Peyer's patch (tissue), 4 donors: ENCODE data around the gene ABCC5. TPM values are rescaled to one million over a fixed set of nuclear protein-coding genes. Genes with fewer than 3 reads are reported as not detected.

Experiments
- DNase-seq, 3 donors: peaks; one replicate each; pipeline ENCODE4 v3.0.0-alpha.2; 2017 to 2019
- H3K27ac ChIP-seq, 4 donors: fragments of 200-600 bp; sonication (generic); one replicate each; pipeline ENCODE4 v1.5.1; 2016 to 2019
- H3K27me3 ChIP-seq, 2 donors: fragments of 200-600 bp; sonication (generic); one replicate each; pipeline ENCODE4 v1.5.1; 2019
- H3K36me3 ChIP-seq, 3 donors: fragments of 200-600 bp; sonication (generic); one replicate each; pipeline ENCODE4 v1.5.1; 2016 to 2019
- H3K4me1 ChIP-seq, 4 donors: fragments of 200-600 bp; sonication (generic); one replicate each; pipeline ENCODE4 v1.5.1; 2016 to 2019
- H3K4me3 ChIP-seq, 4 donors: fragments of 200-600 bp; sonication (generic); 1 replicate in 3 of 4; 2 replicates in 1 of 4; pipeline ENCODE4 v1.5.1; 2016 to 2019; ENCODE audit warnings: mild to moderate bottlenecking in 1 of 4
- H3K9me3 ChIP-seq, 4 donors: fragments of 200-600 bp; sonication (generic); one replicate each; pipeline ENCODE4 v1.5.1; 2016 to 2019; ENCODE audit warnings: mild to moderate bottlenecking in 1 of 4
- CTCF ChIP-seq, 6 experiments: fragments of 450-650 bp in 4 of 6; fragments of 200-600 bp in 2 of 6; sonication (generic) in 1 of 6; IDR thresholded peaks; one replicate each; pipeline ENCODE4 v1.5.1; 2017 to 2019; ENCODE audit warnings: antibody characterized with exemption in 6 of 6, mild to moderate bottlenecking in 3 of 6, moderate library complexity in 1 of 6
- POLR2A ChIP-seq, 2 donors: fragments of 450-650 bp; IDR thresholded peaks; one replicate each; pipeline ENCODE4 v1.5.1; 2017; ENCODE audit warnings: antibody characterized with exemption in 2 of 2, mild to moderate bottlenecking in 2 of 2, moderate library complexity in 2 of 2
- small RNA-seq, 2 donors: library from RNA; depleted of rRNA; stranded (forward); fragments of <200 nt; gene quantifications; one replicate each; pipeline ENCODE3, GENCODE V24; 2016
- total RNA-seq, 4 donors: library from RNA; depleted of rRNA; stranded (reverse); fragments of >200 nt; gene quantifications; one replicate each; pipeline ENCODE4 v1.1.0, GENCODE V29; 2016

ABCC5 gene
- total RNA-seq, 4 donors from 2014 or later = 54.0 to 95.7 (median 82.1) TPM

GRCh38 chr3:183871541-183871940 lies 146.1 kb downstream of the ABCC5 start:
- Histone ChIP-seq H3K27ac (no peak overlapping the region), H3K4me3 (no peak overlapping the region), H3K27me3 (no peaks in the 10 kb centered on the region), H3K36me3 (peaks cover 0 to 15% (median 0%) of the 10 kb centered on the region in 3 donors), H3K4me1 (no peaks in the 10 kb centered on the region), H3K9me3 (no peaks in the 10 kb centered on the region)
- TF ChIP-seq CTCF (IDR thresholded peaks at IDR 0.05) = no peak
- TF ChIP-seq POLR2A (IDR thresholded peaks at IDR 0.05) = no peak
- DNase-seq = no peak

GRCh38 chr3:183870563-183870962 lies 147.1 kb downstream of the ABCC5 start:
- no peak overlapping the region for H3K4me3 ChIP-seq
- H3K27me3 ChIP-seq = no peaks in the 10 kb centered on the region
- no peak for DNase-seq
- H3K4me1 ChIP-seq = no peaks in the 10 kb centered on the region
- H3K9me3 ChIP-seq = no peaks in the 10 kb centered on the region
- peaks cover 0 to 25% (median 0%) of the 10 kb centered on the region in 3 donors for H3K36me3 ChIP-seq
- no peak overlapping the region for H3K27ac ChIP-seq
- TF ChIP-seq POLR2A (IDR thresholded peaks at IDR 0.05) = no peak

Small RNAs within 50 kb of the gene (small RNA-seq; reads per million reads assigned to genes)
- 0 reads per million in 2 donors for gene MIR4448

Other genes starting within 250 kb of the ABCC5 start
- 1 to 10 TPM in 3 of 4 donors, not detected in 1; 1.8 to 9.9 (median 2.0) TPM for gene MAP6D1, start 192.3 kb downstream of the ABCC5 start, total RNA-seq
- gene PARL, start 133.0 kb downstream of the ABCC5 start, total RNA-seq = 10 to 100 TPM; 22.3 to 69.9 (median 43.9) TPM
- not detected for gene HTR3D, start 13.9 kb upstream of the ABCC5 start, total RNA-seq
- gene HTR3C, start 35.2 kb upstream of the ABCC5 start, total RNA-seq = not detected
- 1 to 10 TPM in 1 of 4 donors, not detected in 3; 1.2 TPM for gene HTR3E, start 79.2 kb upstream of the ABCC5 start, total RNA-seq
- gene EIF2B5, start 117.5 kb upstream of the ABCC5 start, total RNA-seq = 10 to 100 TPM; 24.7 to 67.7 (median 41.6) TPM
- 10 to 100 TPM; 65.3 to 90.6 (median 76.7) TPM for gene DVL3, start 137.5 kb upstream of the ABCC5 start, total RNA-seq
- gene AP2M1, start 157.0 kb upstream of the ABCC5 start, total RNA-seq = 100 to 1,000 TPM; 150 to 200 (median 195) TPM
- gene ABCF3, start 168.3 kb upstream of the ABCC5 start, total RNA-seq = 100 to 1,000 TPM in 3 of 4 donors, 10 to 100 TPM in 1; 94.7 to 136 (median 125) TPM
- 1 to 10 TPM in 3 of 4 donors, under 1 TPM in 1; 0.83 to 9.1 (median 6.9) TPM for gene VWA5B2, start 211.7 kb upstream of the ABCC5 start, total RNA-seq
- gene ALG3, start 231.1 kb upstream of the ABCC5 start, total RNA-seq = 10 to 100 TPM; 19.0 to 63.6 (median 56.8) TPM
- gene EEF1AKMT4, start 231.8 kb upstream of the ABCC5 start, total RNA-seq = 1 to 10 TPM; 1.7 to 9.8 (median 5.7) TPM
- not detected for gene CAMK2N2, start 243.7 kb upstream of the ABCC5 start, total RNA-seq